SH-SY5Y (cell line): ENCODE results near the gene PPP1R12A.

Experiments
- GATA2 ChIP-seq: IDR thresholded peaks from 2 replicates; pipeline ENCODE4 v1.6.1; 2011; ENCODE audit warnings: mild to moderate bottlenecking, low read depth, low read length
- GATA3 ChIP-seq: IDR thresholded peaks from 2 replicates; pipeline ENCODE4 v1.6.1; 2011; ENCODE audit warnings: low read depth, mild to moderate bottlenecking, low read length, moderate library complexity

- TF ChIP-seq GATA2 = no peak
- no peak for TF ChIP-seq GATA3
These were observed 99.5 kb downstream of the PPP1R12A start for GRCh38 chr12:79835377-79835843.
